B cell (primary cell): ENCODE data around the gene SCRN1. TPM values are rescaled to one million over a fixed set of nuclear protein-coding genes. Genes with fewer than 3 reads are reported as not detected.

Experiments
- ATAC-seq: fragments of 200-7000 bp; cut with Tn5 transposase; one replicate; pipeline ENCODE4 v1.10.0; 2021; ENCODE audit warnings: low read depth, mild to moderate bottlenecking, moderate number of reproducible peaks, moderate library complexity
- CTCF ChIA-PET: fragments of 350-600 bp; sonication (Branson Sonifier 250); formaldehyde crosslinking; loops from one replicate; lab custom pipeline; 2021; ENCODE audit warnings: antibody characterized with exemption, inconsistent platforms; lab: Charles Lee
- POLR2A ChIA-PET: fragments of 350-600 bp; sonication (Branson Sonifier 250); formaldehyde crosslinking; loops from one replicate; lab custom pipeline; 2021; ENCODE audit warnings: antibody characterized with exemption; lab: Charles Lee
- DNase-seq: peaks from one replicate; pipeline ENCODE4 v3.0.0; 2013
- H2AFZ ChIP-seq: 2 replicates; pipeline ENCODE4 v1.6.1; 2012; ENCODE audit warnings: mild to moderate bottlenecking, low read depth, low read length; ENCODE audit not compliant: insufficient read depth, poor library complexity, severe bottlenecking
- H3K27ac ChIP-seq, 2 donors: 1 replicate in 1 of 2; 2 replicates in 1 of 2; pipeline ENCODE4 v1.5.1; 2012 to 2013; ENCODE audit warnings: low read length in 2 of 2, mild to moderate bottlenecking in 2 of 2, moderate library complexity in 1 of 2
- H3K27me3 ChIP-seq, 4 experiments: fragments of 200-600 bp in 1 of 4; sonication (generic) in 1 of 4; replicated peaks in 1 of 4; 1 replicate in 2 of 4; 2 replicates in 2 of 4; pipeline versions ENCODE4 v1.6.1 to v1.7.0; 2013 to 2016; ENCODE audit warnings: low read length in 3 of 4, mild to moderate bottlenecking in 2 of 4, mixed read lengths in 1 of 4, moderate library complexity in 1 of 4; ENCODE audit not compliant: insufficient read depth in 4 of 4, control insufficient read depth in 3 of 4; ENCODE audit errors: control extremely low read depth in 1 of 4
- H3K36me3 ChIP-seq, 2 experiments: replicated peaks in 1 of 2; 1 replicate in 1 of 2; 2 replicates in 1 of 2; pipeline versions ENCODE4 v1.6.1 to v1.7.1; 2013; ENCODE audit warnings: low read length in 1 of 2; ENCODE audit not compliant: insufficient read depth in 2 of 2, control insufficient read depth in 1 of 2; ENCODE audit errors: control extremely low read depth in 1 of 2, extremely low read depth in 1 of 2
- H3K4me1 ChIP-seq, 2 donors: fragments of 200-600 bp in 1 of 2; sonication (generic) in 1 of 2; 1 replicate in 1 of 2; 2 replicates in 1 of 2; pipeline versions ENCODE4 v1.5.1 to v1.6.1; 2013 to 2017; ENCODE audit warnings: low read length in 2 of 2; ENCODE audit not compliant: control insufficient read depth in 2 of 2, insufficient read depth in 2 of 2
- H3K4me2 ChIP-seq: replicated peaks from 2 replicates; pipeline ENCODE3; 2012; ENCODE audit warnings: mild to moderate bottlenecking, low read depth, low read length; ENCODE audit not compliant: poor library complexity, severe bottlenecking
- H3K4me3 ChIP-seq, 5 experiments: fragments of 200-600 bp in 1 of 5; sonication (generic) in 1 of 5; 1 replicate in 3 of 5; 2 replicates in 2 of 5; pipeline versions ENCODE4 v1.5.1 to v1.7.0; 2011 to 2016; ENCODE audit warnings: low read length in 4 of 5, mild to moderate bottlenecking in 4 of 5, low read depth in 2 of 5, control low read depth in 1 of 5, moderate library complexity in 1 of 5; ENCODE audit not compliant: insufficient read depth in 1 of 5; ENCODE audit errors: control extremely low read depth in 1 of 5, extremely low read depth in 1 of 5
- H3K79me2 ChIP-seq: fragments of 200-600 bp; sonication (generic); one replicate; pipeline ENCODE4 v1.6.0; 2016; ENCODE audit warnings: low read length; ENCODE audit not compliant: control insufficient read depth, insufficient read depth
- H3K9ac ChIP-seq: fragments of 200-600 bp; sonication (generic); 2 replicates; pipeline ENCODE4 v1.6.1; 2017; ENCODE audit warnings: mild to moderate bottlenecking, low read length, moderate library complexity
- H3K9me3 ChIP-seq, 3 donors: one replicate each; pipeline versions ENCODE4 v1.6.1 to v1.7.1; 2013; ENCODE audit warnings: low read length in 2 of 3; ENCODE audit not compliant: control insufficient read depth in 2 of 3, insufficient read depth in 1 of 3; ENCODE audit errors: control extremely low read depth in 1 of 3
- H4K20me1 ChIP-seq: 2 replicates; pipeline ENCODE4 v1.6.0; 2012; ENCODE audit warnings: mild to moderate bottlenecking, low read length; ENCODE audit not compliant: insufficient read depth, control insufficient read depth, poor library complexity, severe bottlenecking
- H3K27ac Mint-ChIP-seq: one replicate; pipeline ENCODE4 v1.8.0; 2021; ENCODE audit warnings: mixed read lengths
- H3K27me3 Mint-ChIP-seq: one replicate; pipeline ENCODE4 v1.8.0; 2021; ENCODE audit warnings: mixed read lengths
- H3K4me1 Mint-ChIP-seq: one replicate; pipeline ENCODE4 v1.8.0; 2021; ENCODE audit warnings: mixed read lengths
- H3K4me3 Mint-ChIP-seq: one replicate; pipeline ENCODE4 v1.8.0; 2021; ENCODE audit warnings: mixed read lengths
- H3K9me3 Mint-ChIP-seq: one replicate; pipeline ENCODE4 v1.8.0; 2022; ENCODE audit warnings: mixed read lengths; ENCODE audit not compliant: insufficient read depth
- CTCF ChIP-seq: fragments of 200-600 bp; IDR thresholded peaks from one replicate; pipeline ENCODE4 v1.8.0; 2022; ENCODE audit warnings: antibody characterized with exemption, mild to moderate bottlenecking
- EZH2 ChIP-seq: IDR thresholded peaks from 2 replicates; pipeline ENCODE4 v1.6.1; 2012; ENCODE audit warnings: borderline replicate concordance, low read depth, mild to moderate bottlenecking, moderate library complexity, low read length; ENCODE audit not compliant: insufficient read depth, poor library complexity, severe bottlenecking
- WGBS: methylation state at CpG from one replicate; pipeline ENCODE4 v1.1.5; 2013; ENCODE audit warnings: missing lambda C conversion rate; ENCODE audit not compliant: insufficient coverage; 5-methylcytosine and 5-hydroxymethylcytosine counted together
- intact Hi-C: fragments of 100-400 bp; cut with micrococcal nuclease; formaldehyde crosslinking; loops from one replicate; pipeline ENCODE4 v1.10.0; 2022
- polyA plus RNA-seq: library from polyadenylated mRNA; depleted of rRNA; stranded (reverse); fragments of >200 nt; gene quantifications from 2 replicates; pipeline ENCODE4 v1.2.3, GENCODE V29; 2012
- total RNA-seq, 2 donors: library from RNA; stranded (reverse); fragments of 120-200 nt in 1 of 2; gene quantifications; 1 replicate in 1 of 2; 2 replicates in 1 of 2; pipeline versions ENCODE4 v1.2.3 to v1.2.4, GENCODE V29; 2013 to 2022

The SCRN1 gene
- total and polyA plus RNA-seq, 2 donors (not counting 1 experiment from before 2014, with no cell fraction given) = 16.6 to 66.6 TPM

- Histone ChIP-seq H3K9ac (peak overlapping the region; percentile 86), H3K36me3 (no peaks in the 10 kb centered on the region), H2AFZ (peak overlapping the region; percentile 98), H3K27me3 (no peaks in the 10 kb centered on the region), H3K27ac (peak overlapping the region; percentile 77 to 84), H3K4me3 (peak overlapping the region; percentile 84 to 97 (median 90)), H3K79me2 (peaks cover 6% of the 10 kb centered on the region), H4K20me1 (no peaks in the 10 kb centered on the region), H3K4me1 (peaks cover 20 to 27% of the 10 kb centered on the region in 2 donors), H3K9me3 (no peaks in the 10 kb centered on the region), H3K4me2 (peak overlapping the region; percentile 90)
- 0% methylated on average over 1 of the region's 10 CpGs for WGBS
- no peaks in the 10 kb centered on the region for H3K27me3 Mint-ChIP-seq
- intact Hi-C loops = loop anchor here (2.0 to 10.0 kb wide), 4 partner anchors 320 to 568 kb away; partner anchors contain the start of genes GARS1 and NOD1
- H3K4me1 Mint-ChIP-seq = peaks cover 30% of the 10 kb centered on the region
- ATAC-seq (peak; percentile 19), DNase-seq (peak; percentile 76)
- no peaks in the 10 kb centered on the region for H3K9me3 Mint-ChIP-seq
- TF ChIP-seq EZH2 (no peak), CTCF (no peak)
- POLR2A ChIA-PET = interaction anchor here (0.7 to 2.9 kb wide), 2 partner anchors 38 to 40 kb away, joined by 10 to 17 read pairs; partner anchors contain the start of gene SCRN1
- CTCF ChIA-PET = interaction anchor here (1.0 to 3.0 kb wide), 4 partner anchors 35 to 149 kb away, joined by 3 to 23 read pairs (median 5); no protein-coding TSS in a partner anchor
- peak overlapping the region; percentile 95 for H3K27ac Mint-ChIP-seq
- peak overlapping the region; percentile 90 for H3K4me3 Mint-ChIP-seq
Measured at GRCh38 chr7:30027065-30027456, 37.5 kb upstream of the SCRN1 start.
